ENCODE data around the gene VPS13D.
"Not testable (repeated sequence)": the region's sequence is repeated elsewhere in the genome, so short reads cannot be mapped to it uniquely, and the experiment has no call there.

The VPS13D gene

DNA sequence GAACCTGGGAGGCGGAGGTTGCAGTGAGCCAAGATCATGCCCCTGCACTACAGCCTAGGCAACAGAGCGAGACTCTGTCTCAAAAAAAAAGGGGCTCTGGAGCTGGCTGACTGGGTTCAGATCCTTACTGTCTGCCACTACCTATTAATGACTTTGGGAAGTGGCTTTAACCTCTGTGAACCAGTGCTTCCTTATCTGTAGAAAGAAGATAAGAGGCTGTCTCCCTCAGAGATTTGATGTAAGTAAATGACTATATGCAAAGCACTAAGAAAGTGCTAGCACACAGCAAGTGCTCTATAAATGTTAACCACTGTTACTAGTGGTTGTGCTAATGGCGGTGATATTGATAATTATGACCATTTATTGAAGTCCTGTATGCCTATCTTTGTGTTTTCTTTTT, 94.6 kb downstream of the VPS13D start:
- H3K36me3 ChIP-seq (ENCODE audit: control insufficient read depth in 1 of 2, insufficient read depth in 2 of 2, low read length in 2 of 2): peaks cover 14 to 52% of the 10 kb centered on the region in 2 donors
- H3K27me3 ChIP-seq (ENCODE audit: control insufficient read depth in 1 of 2, insufficient read depth in 2 of 2, low read length in 2 of 2): no peaks in the 10 kb centered on the region
- H3K4me1 ChIP-seq (ENCODE audit: control insufficient read depth in 1 of 2, insufficient read depth in 2 of 2, low read length in 2 of 2): no peaks in the 10 kb centered on the region
- no peak overlapping the region for H3K4me3 ChIP-seq (ENCODE audit: low read depth in 1 of 2, low read length in 2 of 2)
- no peaks in the 10 kb centered on the region for H3K9me3 ChIP-seq (ENCODE audit: control insufficient read depth in 1 of 2, low read length in 2 of 2)
- H3K9ac ChIP-seq (ENCODE audit: low read depth in 1 of 2, low read length in 2 of 2): no peak overlapping the region
- H3K27ac ChIP-seq (ENCODE audit: low read depth, low read length): no peak overlapping the region

DNA sequence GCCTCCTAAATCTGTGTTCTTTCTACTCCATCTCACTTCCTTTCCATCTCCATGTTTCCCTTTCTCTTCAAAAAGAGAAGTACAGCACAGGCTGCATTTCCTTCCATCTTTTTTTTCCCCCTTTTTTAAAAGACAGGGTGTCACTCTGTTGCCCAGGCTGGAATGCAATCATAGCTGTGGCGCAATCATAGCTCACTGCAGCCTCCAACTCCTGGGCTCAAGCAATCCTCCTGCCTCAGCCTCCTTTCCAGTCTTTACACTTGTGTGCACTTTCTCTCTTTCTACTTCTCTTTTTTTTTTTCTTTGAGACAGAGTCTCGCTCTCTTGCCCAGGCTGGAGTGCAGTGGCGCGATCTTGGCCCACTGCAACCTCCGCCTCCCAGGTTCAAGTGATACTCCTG, 95.1 kb downstream of the VPS13D start:
- H3K4me3 ChIP-seq (ENCODE audit: low read depth in 1 of 2, low read length in 2 of 2); H3K27me3 ChIP-seq (ENCODE audit: control insufficient read depth in 1 of 2, insufficient read depth in 2 of 2, low read length in 2 of 2); H3K27ac ChIP-seq (ENCODE audit: low read depth, low read length); H3K9ac ChIP-seq (ENCODE audit: low read depth in 1 of 2, low read length in 2 of 2); H3K9me3 ChIP-seq (ENCODE audit: control insufficient read depth in 1 of 2, low read length in 2 of 2); H3K4me1 ChIP-seq (ENCODE audit: control insufficient read depth in 1 of 2, insufficient read depth in 2 of 2, low read length in 2 of 2): not testable (repeated sequence)
- H3K36me3 ChIP-seq (ENCODE audit: control insufficient read depth in 1 of 2, insufficient read depth in 2 of 2, low read length in 2 of 2): peaks cover 9 to 52% of the 10 kb centered on the region in 2 donors

DNA sequence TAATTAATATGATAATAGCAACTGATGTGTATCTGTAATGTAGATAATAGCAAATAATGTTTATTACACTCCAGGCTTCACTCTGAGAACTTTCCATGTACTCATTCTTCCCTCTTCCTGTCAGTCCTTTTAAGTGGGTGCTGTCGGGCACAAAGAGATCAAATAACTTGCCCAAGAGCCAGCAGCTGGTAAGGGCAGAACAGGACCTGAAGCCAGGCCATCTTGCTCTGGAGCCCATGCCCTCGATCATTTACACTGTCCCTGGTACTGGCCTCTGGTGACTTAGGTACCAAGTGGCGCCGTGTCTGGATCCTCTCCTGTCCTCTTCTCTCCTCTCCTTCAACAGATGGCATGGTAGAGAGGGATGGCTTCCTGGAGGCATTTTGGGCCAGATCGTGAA, 97.2 kb downstream of the VPS13D start:
- Histone ChIP-seq H3K9ac (ENCODE audit: low read depth in 1 of 2, low read length in 2 of 2) (no peak overlapping the region), H3K27me3 (ENCODE audit: control insufficient read depth in 1 of 2, insufficient read depth in 2 of 2, low read length in 2 of 2) (no peaks in the 10 kb centered on the region), H3K27ac (ENCODE audit: low read depth, low read length) (no peak overlapping the region), H3K36me3 (ENCODE audit: control insufficient read depth in 1 of 2, insufficient read depth in 2 of 2, low read length in 2 of 2) (peaks cover 7 to 55% of the 10 kb centered on the region in 2 donors), H3K9me3 (ENCODE audit: control insufficient read depth in 1 of 2, low read length in 2 of 2) (no peaks in the 10 kb centered on the region), H3K4me3 (ENCODE audit: low read depth in 1 of 2, low read length in 2 of 2) (no peak overlapping the region), H3K4me1 (ENCODE audit: control insufficient read depth in 1 of 2, insufficient read depth in 2 of 2, low read length in 2 of 2) (no peaks in the 10 kb centered on the region)

DNA sequence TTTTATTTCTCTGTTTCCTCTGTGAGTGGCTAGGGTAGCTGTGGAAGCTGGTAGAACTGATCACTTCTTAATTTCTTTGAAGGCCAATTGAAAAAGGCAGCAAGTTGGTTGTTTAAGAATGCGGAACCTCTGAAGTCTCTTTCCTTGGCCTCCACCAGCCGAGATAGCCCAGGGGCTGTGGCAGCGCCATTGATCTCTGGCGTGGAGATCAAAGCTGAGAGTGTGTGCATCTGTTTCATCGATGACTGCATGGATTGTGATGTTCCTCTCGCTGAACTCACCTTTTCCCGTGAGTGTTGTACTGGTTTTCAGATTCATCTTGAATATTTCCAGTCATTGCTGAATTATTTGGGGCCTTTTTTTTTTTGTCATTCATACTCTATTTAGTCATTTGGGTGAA, 97.7 kb downstream of the VPS13D start:
- H3K4me1 ChIP-seq (ENCODE audit: control insufficient read depth in 1 of 2, insufficient read depth in 2 of 2, low read length in 2 of 2): no peaks in the 10 kb centered on the region
- no peaks in the 10 kb centered on the region for H3K9me3 ChIP-seq (ENCODE audit: control insufficient read depth in 1 of 2, low read length in 2 of 2)
- no peaks in the 10 kb centered on the region for H3K27me3 ChIP-seq (ENCODE audit: control insufficient read depth in 1 of 2, insufficient read depth in 2 of 2, low read length in 2 of 2)
- no peak overlapping the region for H3K4me3 ChIP-seq (ENCODE audit: low read depth in 1 of 2, low read length in 2 of 2)
- no peak overlapping the region for H3K9ac ChIP-seq (ENCODE audit: low read depth in 1 of 2, low read length in 2 of 2)
- H3K36me3 ChIP-seq (ENCODE audit: control insufficient read depth in 1 of 2, insufficient read depth in 2 of 2, low read length in 2 of 2): peaks cover 7 to 55% of the 10 kb centered on the region in 2 donors
- no peak overlapping the region for H3K27ac ChIP-seq (ENCODE audit: low read depth, low read length)

DNA sequence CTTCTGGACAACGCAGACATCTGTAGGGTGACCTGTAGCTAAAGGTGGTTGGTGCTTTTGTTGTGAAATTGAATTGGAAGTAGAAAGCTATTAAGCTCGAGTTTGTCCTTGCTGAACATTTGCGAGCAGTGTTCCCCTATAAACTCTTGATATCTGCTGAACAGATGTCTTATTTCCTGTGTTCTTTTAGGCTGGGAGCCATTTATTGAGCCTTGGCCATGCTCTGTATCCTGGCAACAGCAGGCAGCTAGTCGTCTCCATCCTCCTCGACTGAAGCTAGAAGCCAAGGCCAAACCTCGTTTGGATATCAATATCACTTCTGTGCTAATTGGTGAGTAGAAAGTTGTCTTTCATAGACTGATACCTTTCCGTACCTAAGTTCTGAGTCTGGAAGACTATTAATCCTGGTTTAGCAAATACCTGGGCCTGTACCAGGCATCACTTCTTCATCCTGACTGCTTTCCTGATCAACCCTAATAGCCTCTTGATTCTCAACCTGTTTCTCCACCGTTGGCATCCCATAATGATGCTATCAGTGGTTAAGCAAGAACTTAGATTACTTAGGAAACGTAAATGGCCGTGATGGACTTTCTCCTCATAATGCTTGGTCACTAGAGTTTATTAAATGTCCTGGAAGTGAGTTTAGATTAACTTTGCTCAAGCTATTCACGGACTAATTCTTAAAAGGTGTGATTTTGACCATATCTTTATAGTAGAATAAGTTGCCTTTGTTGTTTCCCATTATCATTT, 103.4 kb downstream of the VPS13D start:
- Histone ChIP-seq H3K27ac (ENCODE audit: low read depth, low read length) (no peak overlapping the region), H3K4me3 (ENCODE audit: low read depth in 1 of 2, low read length in 2 of 2) (no peak overlapping the region), H3K36me3 (ENCODE audit: control insufficient read depth in 1 of 2, insufficient read depth in 2 of 2, low read length in 2 of 2) (peaks cover 26 to 72% of the 10 kb centered on the region in 2 donors), H3K9me3 (ENCODE audit: control insufficient read depth in 1 of 2, low read length in 2 of 2) (no peaks in the 10 kb centered on the region), H3K9ac (ENCODE audit: low read depth in 1 of 2, low read length in 2 of 2) (no peak overlapping the region), H3K4me1 (ENCODE audit: control insufficient read depth in 1 of 2, insufficient read depth in 2 of 2, low read length in 2 of 2) (no peaks in the 10 kb centered on the region), H3K27me3 (ENCODE audit: control insufficient read depth in 1 of 2, insufficient read depth in 2 of 2, low read length in 2 of 2) (no peaks in the 10 kb centered on the region)

DNA sequence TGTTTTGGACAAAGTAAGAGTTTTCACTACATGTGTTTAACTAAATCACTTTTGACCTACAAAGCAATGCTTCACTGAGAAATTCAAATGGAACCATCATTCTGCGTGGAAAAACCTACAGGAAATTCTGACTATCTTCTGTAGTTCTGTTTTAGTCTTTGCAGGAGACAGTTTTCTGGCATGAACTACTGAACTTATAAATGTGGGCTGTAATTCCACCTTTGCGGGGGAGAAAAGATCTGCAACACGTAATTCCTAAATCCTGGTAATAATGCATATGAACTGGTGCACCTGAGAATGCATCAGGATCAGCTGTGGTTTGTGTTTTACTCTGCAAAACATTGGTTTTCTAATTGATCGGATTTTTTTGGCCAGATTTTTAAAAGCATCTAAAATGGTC, 106.0 kb downstream of the VPS13D start:
- no peaks in the 10 kb centered on the region for H3K9me3 ChIP-seq (ENCODE audit: control insufficient read depth in 1 of 2, low read length in 2 of 2)
- peaks cover 26 to 63% of the 10 kb centered on the region in 2 donors for H3K36me3 ChIP-seq (ENCODE audit: control insufficient read depth in 1 of 2, insufficient read depth in 2 of 2, low read length in 2 of 2)
- no peak overlapping the region for H3K9ac ChIP-seq (ENCODE audit: low read depth in 1 of 2, low read length in 2 of 2)
- no peak overlapping the region for H3K4me3 ChIP-seq (ENCODE audit: low read depth in 1 of 2, low read length in 2 of 2)
- no peak overlapping the region for H3K27ac ChIP-seq (ENCODE audit: low read depth, low read length)
- H3K27me3 ChIP-seq (ENCODE audit: control insufficient read depth in 1 of 2, insufficient read depth in 2 of 2, low read length in 2 of 2): no peaks in the 10 kb centered on the region
- peaks cover 8 to 16% of the 10 kb centered on the region in 2 donors for H3K4me1 ChIP-seq (ENCODE audit: control insufficient read depth in 1 of 2, insufficient read depth in 2 of 2, low read length in 2 of 2)

DNA sequence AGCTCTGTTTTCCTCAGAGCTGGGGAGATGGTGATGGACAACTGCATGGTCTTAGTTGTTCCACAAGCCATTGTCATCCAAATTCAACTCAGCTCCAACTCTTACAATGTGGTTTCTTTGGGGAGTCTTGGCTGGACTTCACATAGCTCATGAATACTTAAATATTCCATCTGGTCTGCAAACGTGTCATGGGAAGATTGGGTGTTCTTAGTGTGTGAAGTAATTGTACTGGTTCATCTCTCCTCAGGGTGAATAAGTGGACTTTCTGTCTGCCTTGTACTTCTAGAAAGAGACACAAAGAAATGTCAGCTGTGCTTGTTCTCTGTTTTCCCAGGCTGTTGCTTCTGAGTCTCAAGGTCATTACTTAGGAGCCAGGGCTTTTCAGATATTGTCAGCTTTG, 106.6 kb downstream of the VPS13D start:
- Histone ChIP-seq H3K4me1 (ENCODE audit: control insufficient read depth in 1 of 2, insufficient read depth in 2 of 2, low read length in 2 of 2) (peaks cover 8 to 16% of the 10 kb centered on the region in 2 donors), H3K4me3 (ENCODE audit: low read depth in 1 of 2, low read length in 2 of 2) (no peak overlapping the region), H3K27me3 (ENCODE audit: control insufficient read depth in 1 of 2, insufficient read depth in 2 of 2, low read length in 2 of 2) (no peaks in the 10 kb centered on the region), H3K36me3 (ENCODE audit: control insufficient read depth in 1 of 2, insufficient read depth in 2 of 2, low read length in 2 of 2) (peaks cover 26 to 58% of the 10 kb centered on the region in 2 donors), H3K27ac (ENCODE audit: low read depth, low read length) (no peak overlapping the region), H3K9ac (ENCODE audit: low read depth in 1 of 2, low read length in 2 of 2) (no peak overlapping the region), H3K9me3 (ENCODE audit: control insufficient read depth in 1 of 2, low read length in 2 of 2) (no peaks in the 10 kb centered on the region)

DNA sequence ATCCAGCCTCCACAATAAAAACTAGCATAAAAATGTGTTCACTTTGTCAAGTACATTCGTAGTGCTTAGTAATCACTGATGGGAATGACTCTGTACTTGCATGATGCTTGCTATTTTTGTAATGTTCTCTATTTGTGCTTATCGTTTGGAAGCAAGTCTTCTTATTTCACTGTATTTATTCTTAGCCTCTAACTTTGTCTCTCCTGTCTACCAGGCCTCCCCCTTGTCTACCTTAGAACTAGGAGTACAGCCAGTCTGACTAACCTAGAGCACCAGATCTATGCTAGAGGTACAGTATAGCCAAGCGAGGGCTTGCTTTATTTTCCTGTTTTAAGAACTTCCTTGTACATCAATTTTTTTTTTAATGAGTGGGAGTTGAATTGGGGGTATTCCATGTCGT, 108.2 kb downstream of the VPS13D start:
- peaks cover 34 to 59% of the 10 kb centered on the region in 2 donors for H3K36me3 ChIP-seq (ENCODE audit: control insufficient read depth in 1 of 2, insufficient read depth in 2 of 2, low read length in 2 of 2)
- H3K4me1 ChIP-seq (ENCODE audit: control insufficient read depth in 1 of 2, insufficient read depth in 2 of 2, low read length in 2 of 2): peaks cover 8 to 16% of the 10 kb centered on the region in 2 donors
- no peak overlapping the region for H3K27ac ChIP-seq (ENCODE audit: low read depth, low read length)
- no peaks in the 10 kb centered on the region for H3K27me3 ChIP-seq (ENCODE audit: control insufficient read depth in 1 of 2, insufficient read depth in 2 of 2, low read length in 2 of 2)
- H3K9ac ChIP-seq (ENCODE audit: low read depth in 1 of 2, low read length in 2 of 2): no peak overlapping the region
- no peak overlapping the region for H3K4me3 ChIP-seq (ENCODE audit: low read depth in 1 of 2, low read length in 2 of 2)
- H3K9me3 ChIP-seq (ENCODE audit: control insufficient read depth in 1 of 2, low read length in 2 of 2): no peaks in the 10 kb centered on the region

DNA sequence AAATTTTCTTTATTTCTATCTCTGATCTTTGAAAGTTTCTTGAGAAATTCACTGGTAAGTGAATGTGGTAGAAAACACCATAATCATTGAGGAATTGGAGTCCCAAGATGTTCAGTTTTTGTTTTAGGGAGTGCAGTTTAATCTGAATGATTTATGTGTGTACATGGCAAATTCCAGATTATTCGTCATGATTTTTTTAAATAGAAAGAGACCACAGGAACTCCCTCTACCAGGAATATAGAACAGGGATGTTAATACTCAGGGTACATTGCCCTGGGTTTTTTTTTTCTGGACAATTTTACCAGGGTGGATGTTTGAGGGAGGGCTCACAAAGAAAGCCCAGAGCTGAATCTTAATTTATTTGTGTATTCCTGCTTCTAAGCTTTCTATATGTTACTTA, 109.0 kb downstream of the VPS13D start:
- Histone ChIP-seq H3K4me1 (ENCODE audit: control insufficient read depth in 1 of 2, insufficient read depth in 2 of 2, low read length in 2 of 2) (peaks cover 8 to 17% of the 10 kb centered on the region in 2 donors), H3K9me3 (ENCODE audit: control insufficient read depth in 1 of 2, low read length in 2 of 2) (no peaks in the 10 kb centered on the region), H3K4me3 (ENCODE audit: low read depth in 1 of 2, low read length in 2 of 2) (no peak overlapping the region), H3K27me3 (ENCODE audit: control insufficient read depth in 1 of 2, insufficient read depth in 2 of 2, low read length in 2 of 2) (no peaks in the 10 kb centered on the region), H3K9ac (ENCODE audit: low read depth in 1 of 2, low read length in 2 of 2) (no peak overlapping the region), H3K36me3 (ENCODE audit: control insufficient read depth in 1 of 2, insufficient read depth in 2 of 2, low read length in 2 of 2) (peaks cover 31 to 51% of the 10 kb centered on the region in 2 donors), H3K27ac (ENCODE audit: low read depth, low read length) (no peak overlapping the region)

DNA sequence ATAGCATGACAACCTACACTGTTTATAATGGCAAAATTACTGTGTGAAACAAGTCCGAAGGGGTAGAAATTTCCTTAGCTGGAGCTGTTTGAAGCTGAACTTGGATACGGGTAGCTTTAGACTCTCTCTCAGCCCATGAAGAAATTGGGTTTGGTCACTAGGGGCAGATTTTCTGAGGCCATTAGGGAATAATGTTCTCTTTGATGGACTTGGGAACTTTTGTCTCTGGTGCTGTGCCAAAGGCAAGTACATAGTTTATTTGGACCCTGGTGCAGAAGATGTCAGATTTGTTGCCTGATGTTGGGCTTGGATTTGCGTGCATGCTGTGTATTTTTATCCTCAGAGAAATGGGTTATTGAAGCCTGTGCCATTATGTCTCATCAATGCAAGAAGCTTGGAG, 109.6 kb downstream of the VPS13D start:
- H3K27ac ChIP-seq (ENCODE audit: low read depth, low read length): no peak overlapping the region
- H3K27me3 ChIP-seq (ENCODE audit: control insufficient read depth in 1 of 2, insufficient read depth in 2 of 2, low read length in 2 of 2): no peaks in the 10 kb centered on the region
- H3K9ac ChIP-seq (ENCODE audit: low read depth in 1 of 2, low read length in 2 of 2): no peak overlapping the region
- H3K36me3 ChIP-seq (ENCODE audit: control insufficient read depth in 1 of 2, insufficient read depth in 2 of 2, low read length in 2 of 2): peaks cover 25 to 49% of the 10 kb centered on the region in 2 donors
- no peak overlapping the region for H3K4me3 ChIP-seq (ENCODE audit: low read depth in 1 of 2, low read length in 2 of 2)
- H3K4me1 ChIP-seq (ENCODE audit: control insufficient read depth in 1 of 2, insufficient read depth in 2 of 2, low read length in 2 of 2): peaks cover 8 to 23% of the 10 kb centered on the region in 2 donors
- no peaks in the 10 kb centered on the region for H3K9me3 ChIP-seq (ENCODE audit: control insufficient read depth in 1 of 2, low read length in 2 of 2)
